ENCODE measurements around the gene DMRTB1.

The DMRTB1 gene

DNA sequence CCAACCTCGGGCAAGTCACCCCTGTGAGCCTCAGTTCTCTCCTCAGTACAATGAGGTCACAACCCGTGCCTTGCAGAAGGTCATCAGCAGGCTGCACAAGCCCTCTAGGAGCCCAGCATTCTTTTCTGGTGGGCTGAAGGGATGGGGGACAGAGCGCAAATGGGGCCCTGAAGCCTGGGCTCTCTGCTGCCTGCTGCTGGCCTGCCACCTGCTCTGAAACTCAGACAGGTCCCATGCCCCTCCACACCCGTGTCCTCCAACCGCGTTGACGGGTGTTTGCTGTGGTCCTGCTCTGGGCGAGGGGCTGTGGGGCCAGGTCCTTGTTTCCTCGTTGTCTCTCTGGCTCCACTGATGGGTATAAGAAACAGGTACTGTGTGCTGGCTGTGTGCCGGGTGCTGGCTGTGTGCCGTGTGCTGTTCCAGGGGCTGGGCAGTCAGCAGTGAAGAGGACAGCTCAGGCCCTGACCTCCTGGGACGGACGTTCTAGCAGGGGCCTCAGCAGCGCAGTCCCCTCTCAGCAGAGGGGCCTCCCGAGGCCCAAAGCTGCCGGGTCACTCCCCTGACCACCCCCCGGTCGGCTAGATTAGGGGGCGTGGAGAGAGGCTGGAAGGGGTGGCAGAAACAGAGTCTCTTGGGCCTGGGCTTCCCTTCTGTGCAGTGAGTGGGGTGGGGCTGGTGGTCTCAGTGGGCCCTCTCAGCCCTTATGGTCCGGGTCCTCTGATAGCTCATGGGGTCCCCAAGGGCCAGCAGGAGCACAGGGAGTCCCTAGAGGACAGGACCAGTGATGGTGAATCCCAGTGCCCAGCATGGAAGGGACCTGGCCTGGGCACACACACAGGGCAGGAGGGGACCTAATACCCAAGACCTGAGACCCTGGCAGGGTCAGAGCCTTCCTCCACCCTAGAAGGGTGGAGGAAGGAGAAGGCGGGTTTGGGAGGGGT is 42.1 kb downstream of the DMRTB1 start:
- H3K4me1 ChIP-seq (ENCODE audit: insufficient read depth, poor library complexity, severe bottlenecking): no peaks in the 10 kb centered on the region
- no peaks in the 10 kb centered on the region for H3K36me3 ChIP-seq (ENCODE audit: low read depth)
- TF ChIP-seq, protein P1, sequence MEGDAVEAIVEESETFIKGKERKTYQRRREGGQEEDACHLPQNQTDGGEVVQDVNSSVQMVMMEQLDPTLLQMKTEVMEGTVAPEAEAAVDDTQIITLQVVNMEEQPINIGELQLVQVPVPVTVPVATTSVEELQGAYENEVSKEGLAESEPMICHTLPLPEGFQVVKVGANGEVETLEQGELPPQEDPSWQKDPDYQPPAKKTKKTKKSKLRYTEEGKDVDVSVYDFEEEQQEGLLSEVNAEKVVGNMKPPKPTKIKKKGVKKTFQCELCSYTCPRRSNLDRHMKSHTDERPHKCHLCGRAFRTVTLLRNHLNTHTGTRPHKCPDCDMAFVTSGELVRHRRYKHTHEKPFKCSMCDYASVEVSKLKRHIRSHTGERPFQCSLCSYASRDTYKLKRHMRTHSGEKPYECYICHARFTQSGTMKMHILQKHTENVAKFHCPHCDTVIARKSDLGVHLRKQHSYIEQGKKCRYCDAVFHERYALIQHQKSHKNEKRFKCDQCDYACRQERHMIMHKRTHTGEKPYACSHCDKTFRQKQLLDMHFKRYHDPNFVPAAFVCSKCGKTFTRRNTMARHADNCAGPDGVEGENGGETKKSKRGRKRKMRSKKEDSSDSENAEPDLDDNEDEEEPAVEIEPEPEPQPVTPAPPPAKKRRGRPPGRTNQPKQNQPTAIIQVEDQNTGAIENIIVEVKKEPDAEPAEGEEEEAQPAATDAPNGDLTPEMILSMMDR (IDR thresholded peaks at IDR 0.05; ENCODE audit: poor library complexity, severe bottlenecking): no peak
- H3K27me3 ChIP-seq (ENCODE audit: insufficient read depth, poor library complexity, severe bottlenecking): no peaks in the 10 kb centered on the region
- H3K4me3 ChIP-seq (ENCODE audit: severe bottlenecking): no peak overlapping the region
- ATAC-seq (ENCODE audit: low read depth) (0 out of 3 replicates have a peak, but pooled peaks have one; percentile 12), DNase-seq (ENCODE audit: low spot score) (no peak)
- no peaks in the 10 kb centered on the region for H3K9me3 ChIP-seq (ENCODE audit: severe bottlenecking)
- no peak overlapping the region for H3K27ac ChIP-seq (ENCODE audit: poor library complexity, severe bottlenecking)

DNA sequence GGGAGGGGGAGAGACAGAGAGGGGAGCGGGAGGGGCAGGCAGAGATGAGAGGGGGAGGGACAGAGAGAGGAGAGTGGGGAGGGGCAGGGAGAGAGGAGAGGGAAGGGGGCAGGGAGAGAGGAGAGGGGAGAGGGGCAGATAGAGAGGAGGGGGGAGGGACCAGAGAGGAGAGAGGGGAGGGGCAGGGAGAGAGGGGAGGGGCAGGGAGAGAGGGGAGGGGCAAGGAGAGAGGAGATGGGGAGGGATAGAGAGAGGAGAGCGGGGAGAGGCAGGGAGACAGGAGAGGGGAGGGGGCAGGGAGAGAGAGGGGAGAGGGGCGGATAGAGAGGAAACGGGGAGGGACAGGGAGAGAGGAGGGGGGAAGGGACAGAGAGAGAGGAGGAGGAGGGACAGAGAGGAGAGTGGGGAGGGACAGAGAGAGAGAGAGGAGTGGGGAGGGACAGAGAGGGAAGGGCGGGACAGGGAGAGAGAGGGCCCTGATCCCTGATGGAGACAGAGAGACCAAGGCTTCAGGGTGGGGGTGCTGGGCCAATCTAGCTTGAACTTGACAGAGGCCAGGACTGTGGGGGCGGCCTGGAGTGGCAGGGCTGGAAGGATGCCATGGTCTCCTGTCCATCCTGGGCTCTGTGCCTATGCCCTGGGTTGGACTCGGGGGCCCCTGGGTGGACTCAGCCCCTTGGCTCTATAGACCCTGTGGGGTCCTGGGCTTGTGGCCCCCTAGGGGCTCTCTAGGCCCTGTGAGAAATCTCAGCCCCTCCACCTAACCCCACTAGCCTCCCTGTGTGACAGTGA is 43.6 kb downstream of the DMRTB1 start:
- ATAC-seq (ENCODE audit: low read depth) (no peak), DNase-seq (ENCODE audit: low spot score) (no peak)
- no peak overlapping the region for H3K27ac ChIP-seq (ENCODE audit: poor library complexity, severe bottlenecking)
- H3K9me3 ChIP-seq (ENCODE audit: severe bottlenecking): no peaks in the 10 kb centered on the region
- no peaks in the 10 kb centered on the region for H3K4me1 ChIP-seq (ENCODE audit: insufficient read depth, poor library complexity, severe bottlenecking)
- H3K4me3 ChIP-seq (ENCODE audit: severe bottlenecking): no peak overlapping the region
- H3K36me3 ChIP-seq (ENCODE audit: low read depth): no peaks in the 10 kb centered on the region
- no peaks in the 10 kb centered on the region for H3K27me3 ChIP-seq (ENCODE audit: insufficient read depth, poor library complexity, severe bottlenecking)
- TF ChIP-seq, protein P1 (IDR thresholded peaks at IDR 0.05; ENCODE audit: poor library complexity, severe bottlenecking): no peak

DNA sequence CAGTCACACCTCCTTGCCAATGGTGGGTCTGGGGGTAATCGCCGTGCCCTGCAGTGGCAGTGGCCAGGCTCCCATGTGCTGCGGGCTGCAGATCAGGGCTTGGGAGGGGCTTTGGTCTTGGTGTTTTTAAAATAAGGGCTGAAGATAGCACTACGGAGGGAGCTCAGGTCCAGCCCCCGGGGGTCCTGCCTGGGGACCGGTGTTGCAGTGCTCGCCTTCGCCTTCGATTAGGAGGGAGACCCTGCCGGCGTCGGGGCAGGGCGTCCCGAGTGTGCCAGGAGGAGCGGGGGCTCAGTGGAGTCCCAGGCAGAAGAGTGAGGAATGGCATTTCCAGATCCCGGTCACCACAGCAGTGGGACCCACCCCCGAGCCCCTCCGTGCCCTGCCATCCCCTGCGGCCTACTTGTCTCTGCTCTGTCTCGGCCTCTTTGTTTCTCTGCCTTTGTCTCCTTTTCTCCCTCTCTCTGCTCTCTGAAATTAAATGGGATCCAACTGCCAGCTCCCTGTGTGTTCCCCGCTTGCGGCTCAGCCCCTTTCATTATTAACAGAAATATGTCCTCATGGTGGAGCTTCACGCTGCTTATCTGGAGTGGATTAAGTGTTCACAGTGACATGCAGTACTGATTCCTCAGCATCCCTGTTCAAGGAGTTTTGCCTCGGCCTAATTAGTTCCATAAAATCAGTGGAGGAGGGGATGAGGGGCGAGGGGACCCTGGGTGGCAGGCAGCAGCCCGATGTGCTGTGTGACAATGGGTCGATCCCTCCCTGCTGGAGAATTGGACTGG is 44.4 kb downstream of the DMRTB1 start:
- TF ChIP-seq, protein P1 (IDR thresholded peaks at IDR 0.05; ENCODE audit: poor library complexity, severe bottlenecking): no peak
- no peak for ATAC-seq (ENCODE audit: low read depth)
- DNase-seq (ENCODE audit: low spot score): no peak

DNA sequence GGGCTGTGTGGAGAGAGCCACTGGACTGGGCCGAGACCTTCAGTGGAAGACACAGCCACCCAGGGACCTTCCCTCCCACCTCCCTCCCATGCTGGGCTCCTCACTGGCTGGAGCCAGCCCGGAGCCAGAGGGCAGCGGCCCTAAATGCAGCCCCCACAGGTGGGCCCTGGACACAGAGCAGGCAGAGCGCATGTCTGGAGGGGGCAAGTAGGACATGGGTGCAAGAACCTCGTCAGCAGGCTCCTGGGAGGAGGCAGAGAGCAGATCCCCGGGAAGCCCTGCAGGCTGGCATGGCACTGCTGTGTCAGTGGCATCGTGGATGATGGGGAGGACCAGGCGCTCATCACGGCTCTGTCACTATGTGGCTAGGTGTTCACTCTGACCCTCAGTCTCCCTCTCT is 45.7 kb downstream of the DMRTB1 start:
- H3K4me3 ChIP-seq (ENCODE audit: severe bottlenecking): no peak overlapping the region
- ATAC-seq (ENCODE audit: low read depth) (no peak), DNase-seq (ENCODE audit: low spot score) (no peak)
- H3K27me3 ChIP-seq (ENCODE audit: insufficient read depth, poor library complexity, severe bottlenecking): no peaks in the 10 kb centered on the region
- no peaks in the 10 kb centered on the region for H3K9me3 ChIP-seq (ENCODE audit: severe bottlenecking)
- H3K36me3 ChIP-seq (ENCODE audit: low read depth): no peaks in the 10 kb centered on the region
- TF ChIP-seq, protein P1 (IDR thresholded peaks at IDR 0.05; ENCODE audit: poor library complexity, severe bottlenecking): no peak
- H3K4me1 ChIP-seq (ENCODE audit: insufficient read depth, poor library complexity, severe bottlenecking): no peaks in the 10 kb centered on the region
- no peak overlapping the region for H3K27ac ChIP-seq (ENCODE audit: poor library complexity, severe bottlenecking)

More for the DNA sequence above, 44.4 kb downstream of the DMRTB1 start:
- no peaks in the 10 kb centered on the region for H3K36me3 ChIP-seq (ENCODE audit: low read depth)
- no peak overlapping the region for H3K4me3 ChIP-seq (ENCODE audit: severe bottlenecking)
- no peaks in the 10 kb centered on the region for H3K9me3 ChIP-seq (ENCODE audit: severe bottlenecking)
- H3K27ac ChIP-seq (ENCODE audit: poor library complexity, severe bottlenecking): no peak overlapping the region
- no peaks in the 10 kb centered on the region for H3K27me3 ChIP-seq (ENCODE audit: insufficient read depth, poor library complexity, severe bottlenecking)
- no peaks in the 10 kb centered on the region for H3K4me1 ChIP-seq (ENCODE audit: insufficient read depth, poor library complexity, severe bottlenecking)
